ENCODE results near the gene TAX1BP1. TPM values are rescaled to one million over a fixed set of nuclear protein-coding genes. Genes with fewer than 3 reads are reported as not detected.

The TAX1BP1 gene
- total and polyA plus RNA-seq, 9 donors, result 69.3 to 106 (median 83.7) TPM

GRCh38 chr7:27866828-27867672 is 127.1 kb downstream of the TAX1BP1 start:
- Histone ChIP-seq H3K4me3 (no peak overlapping the region), H3K9me3 (no peaks in the 10 kb centered on the region), H3K4me1 (ENCODE audit: insufficient read depth) (peaks cover 2% of the 10 kb centered on the region), H3K27ac (no peak overlapping the region), H3K36me3 (no peaks in the 10 kb centered on the region), H3K27me3 (no peaks in the 10 kb centered on the region)
- DNase-seq, result no peak
- TF ChIP-seq POLR2A (IDR thresholded peaks at IDR 0.05) (no peak), EP300 (IDR thresholded peaks at IDR 0.05) (no peak)
- TF ChIP-seq, protein P1, sequence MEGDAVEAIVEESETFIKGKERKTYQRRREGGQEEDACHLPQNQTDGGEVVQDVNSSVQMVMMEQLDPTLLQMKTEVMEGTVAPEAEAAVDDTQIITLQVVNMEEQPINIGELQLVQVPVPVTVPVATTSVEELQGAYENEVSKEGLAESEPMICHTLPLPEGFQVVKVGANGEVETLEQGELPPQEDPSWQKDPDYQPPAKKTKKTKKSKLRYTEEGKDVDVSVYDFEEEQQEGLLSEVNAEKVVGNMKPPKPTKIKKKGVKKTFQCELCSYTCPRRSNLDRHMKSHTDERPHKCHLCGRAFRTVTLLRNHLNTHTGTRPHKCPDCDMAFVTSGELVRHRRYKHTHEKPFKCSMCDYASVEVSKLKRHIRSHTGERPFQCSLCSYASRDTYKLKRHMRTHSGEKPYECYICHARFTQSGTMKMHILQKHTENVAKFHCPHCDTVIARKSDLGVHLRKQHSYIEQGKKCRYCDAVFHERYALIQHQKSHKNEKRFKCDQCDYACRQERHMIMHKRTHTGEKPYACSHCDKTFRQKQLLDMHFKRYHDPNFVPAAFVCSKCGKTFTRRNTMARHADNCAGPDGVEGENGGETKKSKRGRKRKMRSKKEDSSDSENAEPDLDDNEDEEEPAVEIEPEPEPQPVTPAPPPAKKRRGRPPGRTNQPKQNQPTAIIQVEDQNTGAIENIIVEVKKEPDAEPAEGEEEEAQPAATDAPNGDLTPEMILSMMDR (IDR thresholded peaks at IDR 0.05), result no peak
- 82 to 87% (median 86%) methylated on average over 17 of the region's 17 CpGs for WGBS, 3 donors
- intact Hi-C loops (cut with DNase I), result no loop called here

DNA sequence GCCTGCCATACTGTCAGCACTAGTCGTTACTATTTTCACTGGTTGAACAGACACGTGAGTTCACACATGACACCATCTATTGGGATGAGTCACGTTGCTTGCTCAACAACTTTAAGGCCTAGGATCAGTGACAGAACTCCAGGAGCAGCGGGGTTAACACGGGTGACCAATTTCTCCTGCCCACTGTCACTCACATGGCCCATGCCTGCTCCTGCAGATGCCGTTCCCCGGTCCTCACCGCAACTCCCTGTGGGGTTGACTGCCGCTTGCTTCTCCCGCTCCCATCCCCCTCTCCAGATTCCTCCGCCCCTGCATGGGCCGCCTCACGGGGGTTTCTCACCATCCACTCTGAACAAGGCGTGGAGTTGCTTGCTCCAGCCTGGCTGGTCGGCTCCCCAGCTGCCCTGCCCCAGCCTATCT is 128.2 kb downstream of the TAX1BP1 start:
- no peak for DNase-seq
- 92 to 96% (median 95%) methylated on average over 15 of the region's 15 CpGs for WGBS, 3 donors
- Histone ChIP-seq H3K36me3 (no peaks in the 10 kb centered on the region), H3K4me3 (no peak overlapping the region), H3K4me1 (ENCODE audit: insufficient read depth) (peaks cover 2% of the 10 kb centered on the region), H3K27me3 (no peaks in the 10 kb centered on the region), H3K9me3 (no peaks in the 10 kb centered on the region), H3K27ac (no peak overlapping the region)
- intact Hi-C loops (cut with DNase I), result no loop called here
- TF ChIP-seq EP300 (IDR thresholded peaks at IDR 0.05) (no peak), POLR2A (IDR thresholded peaks at IDR 0.05) (no peak)
- TF ChIP-seq, protein P1 (IDR thresholded peaks at IDR 0.05), result no peak

- no peak for DNase-seq
- Histone ChIP-seq H3K9me3 (no peaks in the 10 kb centered on the region), H3K27ac (no peak overlapping the region), H3K4me1 (ENCODE audit: insufficient read depth) (peaks cover 9% of the 10 kb centered on the region), H3K27me3 (no peaks in the 10 kb centered on the region), H3K4me3 (no peak overlapping the region), H3K36me3 (no peaks in the 10 kb centered on the region)
- intact Hi-C loops (cut with DNase I), result no loop called here
- 94 to 96% (median 95%) methylated on average over 7 of the region's 7 CpGs for WGBS, 3 donors
- no peak for TF ChIP-seq POLR2A (IDR thresholded peaks at IDR 0.05)
- no peak for TF ChIP-seq EP300 (IDR thresholded peaks at IDR 0.05)
- TF ChIP-seq, protein P1 (IDR thresholded peaks at IDR 0.05), result no peak
These were observed 129.1 kb downstream of the TAX1BP1 start for GRCh38 chr7:27869056-27869455.

GRCh38 chr7:27870595-27870994 is 130.6 kb downstream of the TAX1BP1 start:
- intact Hi-C loops (cut with DNase I), result no loop called here
- H3K27ac ChIP-seq, result no peak overlapping the region
- TF ChIP-seq EP300 (IDR thresholded peaks at IDR 0.05) (no peak), POLR2A (IDR thresholded peaks at IDR 0.05) (no peak)
- TF ChIP-seq, protein P1 (IDR thresholded peaks at IDR 0.05), result no peak
- no peaks in the 10 kb centered on the region for H3K36me3 ChIP-seq
- H3K27me3 ChIP-seq, result no peaks in the 10 kb centered on the region
- WGBS, 3 donors, result 70 to 79% (median 74%) methylated on average over 5 of the region's 5 CpGs
- H3K9me3 ChIP-seq, result no peaks in the 10 kb centered on the region
- H3K4me1 ChIP-seq (ENCODE audit: insufficient read depth), result peaks cover 15% of the 10 kb centered on the region
- DNase-seq, result no peak
- H3K4me3 ChIP-seq, result no peak overlapping the region
